ENCODE data around the gene CD40LG. TPM values are rescaled to one million over a fixed set of nuclear protein-coding genes. Genes with fewer than 3 reads are reported as not detected.

The CD40LG gene
- total RNA-seq, 1 experiment from 2014 or later = not detected

DNA sequence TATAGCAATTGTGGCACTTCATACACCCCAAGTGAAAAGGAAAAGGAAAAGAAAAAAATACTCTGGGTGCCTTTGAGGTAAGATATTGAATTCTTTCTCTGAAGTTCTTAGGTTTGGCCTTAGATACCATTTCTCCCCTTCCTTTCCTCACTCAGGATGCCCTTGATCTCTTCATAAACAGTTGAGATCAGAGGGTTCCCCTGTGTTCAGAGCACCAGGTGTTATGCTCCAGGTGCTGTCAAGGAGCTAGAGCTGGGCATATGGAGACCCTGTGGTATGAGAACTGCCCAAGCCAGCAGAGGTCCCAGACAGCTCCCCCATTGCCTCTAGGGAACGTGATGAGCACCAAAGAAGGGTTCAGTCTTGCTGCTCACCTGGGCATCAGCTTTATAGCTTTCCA, 17.1 kb upstream of the CD40LG start:
- TF ChIP-seq, protein P1, sequence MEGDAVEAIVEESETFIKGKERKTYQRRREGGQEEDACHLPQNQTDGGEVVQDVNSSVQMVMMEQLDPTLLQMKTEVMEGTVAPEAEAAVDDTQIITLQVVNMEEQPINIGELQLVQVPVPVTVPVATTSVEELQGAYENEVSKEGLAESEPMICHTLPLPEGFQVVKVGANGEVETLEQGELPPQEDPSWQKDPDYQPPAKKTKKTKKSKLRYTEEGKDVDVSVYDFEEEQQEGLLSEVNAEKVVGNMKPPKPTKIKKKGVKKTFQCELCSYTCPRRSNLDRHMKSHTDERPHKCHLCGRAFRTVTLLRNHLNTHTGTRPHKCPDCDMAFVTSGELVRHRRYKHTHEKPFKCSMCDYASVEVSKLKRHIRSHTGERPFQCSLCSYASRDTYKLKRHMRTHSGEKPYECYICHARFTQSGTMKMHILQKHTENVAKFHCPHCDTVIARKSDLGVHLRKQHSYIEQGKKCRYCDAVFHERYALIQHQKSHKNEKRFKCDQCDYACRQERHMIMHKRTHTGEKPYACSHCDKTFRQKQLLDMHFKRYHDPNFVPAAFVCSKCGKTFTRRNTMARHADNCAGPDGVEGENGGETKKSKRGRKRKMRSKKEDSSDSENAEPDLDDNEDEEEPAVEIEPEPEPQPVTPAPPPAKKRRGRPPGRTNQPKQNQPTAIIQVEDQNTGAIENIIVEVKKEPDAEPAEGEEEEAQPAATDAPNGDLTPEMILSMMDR (conservative IDR thresholded peaks at IDR 0.05) = no peak
- no CpG with 5 or more reads among the region's 1 CpG for WGBS (ENCODE audit: extremely low coverage, insufficient read length, low lambda C conversion rate)
- H3K4ac ChIP-seq (ENCODE audit: low read depth, low read length) = no peak overlapping the region
- no peak overlapping the region for H3K18ac ChIP-seq (ENCODE audit: insufficient read length, low read depth, low read length)
- no peak overlapping the region for H2BK12ac ChIP-seq (ENCODE audit: insufficient read length, low read depth, low read length)
- no peak overlapping the region for H2BK120ac ChIP-seq (ENCODE audit: low read depth, low read length, poor library complexity, severe bottlenecking)
- H3K4me2 ChIP-seq (ENCODE audit: insufficient read depth, insufficient read length, low read length) = no peak overlapping the region
- H4K8ac ChIP-seq (replicated peaks; ENCODE audit: insufficient read length, low read depth, low read length) = no peak overlapping the region
- H3K9me3 Mint-ChIP-seq = peaks cover 65 to 66% of the 10 kb centered on the region in 2 experiments
- no peak overlapping the region for H4K5ac ChIP-seq (ENCODE audit: insufficient read length, low read depth, low read length)
- no peak for DNase-seq
- H3K14ac ChIP-seq (ENCODE audit: insufficient read depth, low read length) = no peak overlapping the region
- peaks cover 13% of the 10 kb centered on the region in 2 experiments for H3K4me1 Mint-ChIP-seq
- H2BK15ac ChIP-seq (ENCODE audit: low read depth, low read length) = no peak overlapping the region
- H3K23ac ChIP-seq (ENCODE audit: insufficient read length, low read depth, low read length) = no peak overlapping the region
- H3K23me2 ChIP-seq (ENCODE audit: insufficient read length, low read depth, low read length, poor library complexity, severe bottlenecking) = no peaks in the 10 kb centered on the region
- no peak overlapping the region for H3T11ph ChIP-seq (ENCODE audit: low read length)
- no peak overlapping the region for H3K4me3 Mint-ChIP-seq
- no peak overlapping the region for H2AK5ac ChIP-seq (ENCODE audit: insufficient read length, low read length)
- H2BK20ac ChIP-seq (ENCODE audit: low read depth, low read length, poor library complexity, severe bottlenecking) = no peak overlapping the region
- H3K9ac ChIP-seq (ENCODE audit: extremely low read depth, insufficient read length, low read length) = no peak overlapping the region
- H4K20me1 ChIP-seq (ENCODE audit: control insufficient read depth, insufficient read depth, insufficient read length) = no peaks in the 10 kb centered on the region
- H3K27ac Mint-ChIP-seq = no peak overlapping the region
- H3K9me3 ChIP-seq (ENCODE audit: control insufficient read depth, low read depth, low read length) = peaks cover 32% of the 10 kb centered on the region
- no peak overlapping the region for H3K27ac ChIP-seq (ENCODE audit: insufficient read length, low read depth, low read length)
- no peak overlapping the region for H2BK5ac ChIP-seq (ENCODE audit: insufficient read length, low read length)
- no peak overlapping the region for H3K56ac ChIP-seq (ENCODE audit: insufficient read length, low read depth, low read length)
- no peaks in the 10 kb centered on the region for H3K27me3 ChIP-seq (ENCODE audit: insufficient read depth, low read length)
- no peak overlapping the region for H2AFZ ChIP-seq (ENCODE audit: low read length)
- H3K79me1 ChIP-seq (ENCODE audit: insufficient read depth, low read depth, low read length, poor library complexity, severe bottlenecking) = no peaks in the 10 kb centered on the region
- H3K4me1 ChIP-seq (ENCODE audit: insufficient read depth, low read length) = no peaks in the 10 kb centered on the region
- no peaks in the 10 kb centered on the region; a peak in 1 of 7 replicates for H3K36me3 Mint-ChIP-seq (ENCODE audit: insufficient read depth in 1 of 3, low read depth in 3 of 3)
- no peaks in the 10 kb centered on the region for H3K79me2 ChIP-seq (ENCODE audit: insufficient read depth, low read length)
- H4K91ac ChIP-seq (ENCODE audit: insufficient read length, low read depth, low read length) = no peak overlapping the region
- peaks cover 3% of the 10 kb centered on the region for H3K27me3 Mint-ChIP-seq (ENCODE audit: low read depth)

Measured in H9 (cell line).